Measurements from ENCODE around the gene TSN. TPM values are rescaled to one million over a fixed set of nuclear protein-coding genes. Genes with fewer than 3 reads are reported as not detected.

Gene TSN
- total and polyA plus RNA-seq, 9 of the 15 experiments (the other 6 are each of a cell fraction or from before 2014, with no cell fraction given): 63.2 to 152 (median 95.2) TPM

- no peak for TF ChIP-seq CTCF (IDR thresholded peaks at IDR 0.05 in 2 of 3, conservative IDR thresholded peaks at IDR 0.05 in 1 of 3; ENCODE audit: insufficient read depth in 2 of 3, low read depth in 1 of 3, low read length in 3 of 3)
- no peak for TF ChIP-seq ZFP36 (IDR thresholded peaks at IDR 0.05; ENCODE audit: low read depth, low read length, partially characterized antibody)
- no peak for TF ChIP-seq SIN3A (IDR thresholded peaks at IDR 0.05; ENCODE audit: borderline replicate concordance in 2 of 2, control insufficient read depth in 1 of 2, low read depth in 2 of 2, low read length in 2 of 2)
- no peak for TF ChIP-seq KDM5B (IDR thresholded peaks at IDR 0.05; ENCODE audit: insufficient replicate concordance, low read depth, low read length)
- no peak for TF ChIP-seq SIRT6 (IDR thresholded peaks at IDR 0.05; ENCODE audit: low read depth, low read length)
- TF ChIP-seq ZBTB7A (IDR thresholded peaks at IDR 0.05; ENCODE audit: borderline replicate concordance, control insufficient read depth, low read depth, low read length): no peak
- TF ChIP-seq PHF8 (IDR thresholded peaks at IDR 0.05; ENCODE audit: borderline replicate concordance, low read length): no peak
- TF ChIP-seq NCOA1 (IDR thresholded peaks at IDR 0.05; ENCODE audit: low read depth): no peak
- TF ChIP-seq CHD7 (IDR thresholded peaks at IDR 0.05; ENCODE audit: low read depth, low read length): no peak
Observed at GRCh38 chr2:121794233-121794632, 38.8 kb downstream of the TSN start (continued).
